GM21619 (cell line): Measurements from ENCODE around the gene CACNA1B.
"Not testable (repeated sequence)": the region's sequence is repeated elsewhere in the genome, so short reads cannot be mapped to it uniquely, and the experiment has no call there.

Experiments used
- ATAC-seq: cut with Tn5 transposase; IDR thresholded peaks from one replicate; pipeline ENCODE4 v1.9.1; 2021; ENCODE audit not compliant: unreplicated experiment

CACNA1B gene

DNA sequence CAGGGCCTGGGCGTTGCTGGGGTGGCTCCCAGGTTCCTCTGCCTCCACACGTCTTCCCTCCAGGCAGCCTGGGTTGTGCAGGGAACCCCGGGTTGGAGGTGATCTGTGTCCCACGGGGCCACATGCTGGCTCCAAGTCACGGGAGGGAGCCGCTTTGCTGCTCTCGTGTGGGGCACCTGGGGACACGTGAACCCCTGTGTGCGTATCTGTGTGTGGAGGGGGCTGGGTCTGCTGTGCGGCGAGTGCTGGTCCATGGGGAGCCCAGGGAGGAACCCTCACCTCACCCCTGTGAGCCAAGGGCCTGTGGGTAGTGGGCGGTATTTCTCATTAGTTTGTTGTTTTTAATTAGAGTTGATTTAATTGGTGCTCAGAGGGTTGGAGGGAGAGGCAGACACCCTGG, 7.5 kb downstream of the CACNA1B start:
- not testable (repeated sequence) for ATAC-seq

DNA sequence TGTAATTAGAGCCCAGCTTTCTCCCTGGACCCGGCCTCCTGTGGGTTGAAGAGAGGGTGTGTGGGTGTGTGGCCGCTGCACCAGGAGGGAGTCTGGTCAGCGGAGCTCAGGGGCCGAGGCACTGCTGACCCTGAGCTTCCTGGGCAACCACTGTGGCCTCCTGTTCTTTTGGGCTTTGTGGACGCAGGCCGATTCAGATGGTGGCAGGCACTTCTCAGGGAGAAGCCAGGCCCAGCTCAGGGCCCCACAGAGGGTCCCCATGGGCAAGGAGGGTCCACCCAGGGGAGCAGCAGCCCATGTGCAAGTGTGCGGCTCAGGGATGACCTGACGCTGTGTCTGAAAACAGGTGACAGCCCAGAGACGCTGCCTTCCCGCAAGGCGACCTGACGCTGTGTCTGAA, 11.0 kb downstream of the CACNA1B start:
- ATAC-seq: not testable (repeated sequence)

DNA sequence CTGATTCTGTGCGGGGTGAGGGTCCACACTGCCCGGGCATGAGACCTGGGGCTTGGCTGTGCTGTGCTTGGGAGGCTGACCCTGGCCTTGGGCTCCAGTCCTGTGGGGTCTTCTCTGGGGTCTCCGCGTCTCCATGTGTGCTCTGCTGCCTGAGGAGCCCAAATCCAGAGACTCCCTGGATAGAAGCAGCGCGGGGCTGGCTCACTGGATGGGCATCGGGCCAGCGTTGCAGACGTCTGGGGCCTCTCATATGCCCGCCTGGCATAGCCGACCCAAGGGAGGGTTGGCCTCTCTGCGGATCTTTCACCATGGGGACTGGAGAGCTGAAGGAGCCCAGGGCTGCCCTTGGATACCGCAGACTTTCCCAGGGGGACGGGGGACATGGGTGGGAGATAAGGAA, 12.4 kb downstream of the CACNA1B start:
- ATAC-seq: not testable (repeated sequence)

DNA sequence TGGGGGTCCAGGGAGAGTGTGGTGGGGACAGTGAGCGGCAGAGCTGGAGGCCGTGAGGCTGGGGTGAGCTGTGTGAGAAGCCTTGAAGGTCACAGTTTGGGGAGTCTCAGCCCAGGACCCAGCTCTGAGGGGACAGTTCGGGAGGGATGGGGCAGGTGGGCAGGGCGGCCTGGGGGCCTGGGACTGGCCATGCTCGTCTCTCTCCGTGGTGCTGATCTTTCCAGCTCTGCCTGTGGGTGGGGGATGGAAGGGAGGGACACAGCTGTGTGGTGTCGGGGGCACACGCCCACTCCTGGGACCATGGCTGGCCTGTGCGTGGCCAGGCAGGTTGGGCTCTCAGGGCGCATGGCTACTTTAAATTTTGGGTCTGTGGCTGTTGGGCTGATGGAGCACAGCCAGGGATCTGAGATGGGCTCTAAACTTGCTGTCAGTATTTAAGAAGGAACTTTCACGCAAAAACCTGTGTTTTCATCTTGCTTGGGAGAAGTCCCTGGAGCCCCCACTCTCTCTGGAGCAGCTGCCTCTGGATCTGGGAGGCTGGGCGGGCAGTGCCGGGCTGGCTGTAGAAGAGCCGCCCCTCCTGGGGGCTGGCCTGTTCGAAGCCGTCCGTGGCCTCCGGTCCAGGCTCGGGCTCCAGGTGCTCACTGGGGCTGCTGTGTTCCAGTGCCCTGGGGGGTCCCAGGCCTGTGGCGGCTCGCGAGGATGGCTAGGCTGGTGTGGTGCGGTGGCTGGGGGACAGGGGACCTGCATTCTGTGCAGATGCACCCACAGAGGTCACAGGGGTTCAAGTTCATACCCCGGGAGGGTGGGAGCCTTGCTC, 13.4 kb downstream of the CACNA1B start:
- ATAC-seq: not testable (repeated sequence)

DNA sequence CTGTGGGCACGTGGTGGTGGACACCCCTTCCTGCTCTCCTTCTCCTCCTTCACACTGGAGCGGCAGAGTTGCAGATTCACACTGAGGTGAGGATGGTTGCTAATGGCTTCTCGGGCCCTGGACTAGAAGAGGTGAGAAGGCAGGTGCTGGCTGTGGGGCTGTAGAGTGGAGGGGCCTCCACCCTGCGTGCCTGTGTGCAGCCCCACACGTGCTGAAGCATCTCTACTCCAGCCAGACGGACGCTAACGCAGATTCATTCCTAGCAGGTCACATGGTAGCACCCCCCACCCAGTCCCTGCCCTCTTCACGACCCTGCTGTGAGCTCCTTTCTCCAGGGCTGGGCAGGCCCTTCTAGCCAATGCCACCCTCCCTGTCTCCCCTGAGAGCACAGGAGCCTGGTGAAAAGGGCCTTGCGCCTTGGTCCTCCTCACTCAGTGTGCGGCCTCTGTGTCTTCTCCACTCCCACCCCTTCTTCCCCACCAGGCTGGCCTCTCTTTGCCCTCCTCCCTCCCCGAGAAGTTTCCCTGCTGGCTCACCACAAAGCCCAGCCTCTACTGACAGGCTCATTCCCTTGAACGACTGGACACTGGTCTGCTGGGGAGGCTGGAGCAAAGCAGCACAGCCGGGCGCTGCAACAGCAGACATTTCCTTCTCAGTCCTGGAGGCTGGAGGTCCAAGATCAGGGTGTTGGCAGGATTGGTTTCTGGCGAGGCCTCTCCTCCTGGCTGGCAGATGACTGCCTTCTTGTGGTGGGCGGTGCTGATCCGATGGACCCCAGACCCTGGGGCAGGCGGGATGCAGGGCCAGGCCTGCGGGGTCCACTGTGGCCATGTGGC, 14.2 kb downstream of the CACNA1B start:
- ATAC-seq: no peak

DNA sequence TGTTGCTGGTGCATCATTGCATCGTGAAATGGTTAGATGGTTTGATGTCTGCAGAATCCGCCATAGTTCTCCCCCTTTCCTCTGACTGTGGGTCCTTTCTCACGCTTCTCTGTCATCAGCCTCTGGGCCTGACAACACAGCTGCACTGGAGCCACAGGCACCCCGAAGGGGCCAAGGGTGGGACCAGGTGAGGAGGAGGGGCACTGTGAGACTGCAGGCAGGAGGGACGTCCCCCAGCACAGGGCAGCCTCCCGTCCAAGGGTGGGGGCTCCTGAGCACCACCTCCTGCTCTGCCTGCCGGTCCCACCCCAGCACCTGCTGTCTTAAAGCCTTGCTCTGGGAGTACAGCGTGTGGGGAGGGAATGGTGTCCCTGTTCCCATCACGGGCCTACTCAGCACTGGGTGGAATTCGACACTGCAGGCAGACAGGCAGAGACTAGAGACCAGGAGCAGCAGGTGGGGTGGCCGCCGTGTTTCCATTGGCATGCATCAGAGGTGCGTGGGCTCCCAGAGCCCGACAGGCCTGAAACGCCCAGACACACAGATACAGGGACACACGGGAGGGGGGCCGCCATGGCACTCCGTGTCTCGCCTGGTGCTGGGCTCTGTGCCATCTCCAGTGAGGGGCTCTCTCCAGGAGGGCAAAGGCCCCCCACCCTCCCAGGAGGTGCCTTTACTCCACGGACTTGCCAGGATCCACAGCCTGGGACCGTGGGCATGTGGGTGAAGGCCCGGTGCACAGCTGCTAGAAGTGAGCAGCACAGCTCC, 15.0 kb downstream of the CACNA1B start:
- ATAC-seq: no peak

DNA sequence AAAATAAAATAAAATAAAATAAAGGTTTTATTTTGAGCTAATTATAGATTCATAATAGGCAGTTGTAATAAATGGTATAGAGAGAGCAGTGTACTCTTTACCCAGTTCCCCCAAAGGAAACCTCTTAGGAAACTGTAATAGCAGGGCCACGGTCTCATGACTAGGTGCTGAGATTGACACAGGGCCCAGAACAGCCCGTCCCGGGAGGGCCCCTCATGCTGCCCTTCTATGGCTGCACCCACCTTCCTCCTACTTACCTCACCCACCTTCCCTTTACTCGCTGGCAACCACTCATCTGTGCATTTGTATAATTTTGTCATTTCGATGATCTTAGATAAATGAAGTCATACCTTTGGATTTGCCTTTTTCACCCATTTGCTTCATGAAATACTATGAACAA, 16.1 kb downstream of the CACNA1B start:
- ATAC-seq: no peak

DNA sequence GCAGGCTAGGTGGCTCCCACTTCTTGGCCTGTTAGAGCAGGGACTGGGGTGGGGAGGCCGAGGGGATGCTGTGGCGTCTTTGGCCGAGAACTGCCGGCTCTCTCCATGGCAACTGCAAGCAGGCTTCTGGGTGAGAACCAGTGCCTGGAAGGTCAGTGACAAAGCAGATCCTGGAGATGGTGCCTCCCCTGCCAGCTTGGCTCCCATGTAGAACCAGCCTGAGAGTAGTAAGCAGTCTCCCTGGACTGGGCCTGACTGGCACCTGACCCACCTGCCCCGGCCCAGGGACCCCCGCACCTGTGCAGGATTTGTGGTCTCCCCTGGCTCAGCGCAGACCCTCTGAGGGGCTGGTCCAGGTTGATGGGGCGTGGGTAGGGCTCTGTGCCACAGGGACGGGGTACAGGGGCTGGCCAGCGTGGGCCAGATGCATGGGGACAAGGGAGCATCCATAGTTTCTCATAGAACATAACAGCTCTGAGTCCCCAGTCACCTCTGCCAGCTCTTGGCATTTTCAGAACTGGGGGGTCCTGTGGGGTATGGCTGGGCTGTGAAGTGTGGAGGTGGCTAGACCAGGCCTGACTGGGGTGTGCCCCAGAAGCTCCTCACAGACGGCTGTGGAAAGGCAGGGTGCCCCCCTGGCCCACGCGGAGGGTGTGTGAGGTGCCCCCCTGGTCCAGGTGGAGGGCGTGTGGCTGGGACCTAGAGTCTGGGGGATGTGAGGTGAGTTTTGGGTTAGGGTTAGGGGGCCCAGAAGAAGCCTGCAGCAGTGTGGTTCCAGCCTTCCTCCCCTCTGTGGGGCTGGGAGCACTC, 22.2 kb downstream of the CACNA1B start:
- no peak for ATAC-seq

DNA sequence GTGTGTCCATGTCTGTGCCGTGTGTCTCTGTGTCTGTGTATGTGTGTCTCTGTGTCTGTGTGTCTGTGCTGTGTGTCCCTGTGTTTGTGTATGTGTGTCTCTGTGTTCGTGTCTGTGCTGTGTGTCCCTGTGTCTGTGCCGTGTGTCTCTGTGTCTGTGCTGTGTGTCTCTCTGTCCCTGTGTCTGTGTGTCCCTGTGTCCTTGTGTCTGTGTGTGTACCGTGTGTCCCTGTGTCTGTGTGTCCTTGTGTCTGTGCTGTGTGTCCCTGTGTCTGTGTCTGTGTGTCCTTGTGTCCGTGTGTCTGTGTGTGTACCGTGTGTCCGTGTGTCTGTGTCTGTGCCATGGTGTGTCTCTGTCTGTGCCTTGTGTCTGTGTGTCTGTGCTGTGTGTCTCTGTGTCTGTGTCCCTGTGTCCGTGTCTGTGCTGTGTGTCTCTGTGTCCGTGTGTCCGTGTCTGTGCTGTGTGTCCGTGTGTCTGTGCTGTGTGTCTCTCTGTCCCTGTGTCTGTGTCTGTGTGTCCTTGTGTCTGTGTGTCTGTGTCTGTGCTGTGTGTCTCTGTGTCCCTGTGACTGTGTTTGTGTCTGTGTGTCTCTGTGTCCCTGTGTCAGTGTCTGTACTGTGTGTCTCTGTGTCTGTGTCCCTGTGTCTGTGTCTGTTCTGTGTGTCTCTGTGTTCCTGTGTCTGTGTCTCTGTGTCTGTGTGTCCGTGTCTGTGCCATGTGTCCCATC, 23.2 kb downstream of the CACNA1B start:
- ATAC-seq: no peak

DNA sequence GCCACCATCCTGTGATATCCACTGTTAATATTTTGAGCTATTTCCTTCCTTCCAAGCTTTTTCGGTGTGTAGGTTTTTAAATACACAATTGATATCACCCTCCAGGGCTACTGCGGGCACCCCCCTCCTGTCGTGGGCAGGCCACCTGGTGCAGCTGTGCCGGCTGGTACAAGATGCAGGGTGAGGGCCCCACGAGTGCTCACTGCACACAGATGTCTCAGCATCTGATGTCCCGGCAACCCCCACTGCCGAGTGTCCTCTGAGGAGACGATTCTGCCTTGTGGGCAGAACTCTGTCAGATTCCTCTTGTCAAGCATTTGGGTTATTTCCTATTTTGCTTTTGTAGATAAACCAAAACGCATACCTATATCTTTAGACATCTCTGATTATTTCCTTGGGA, 25.1 kb downstream of the CACNA1B start:
- no peak for ATAC-seq

DNA sequence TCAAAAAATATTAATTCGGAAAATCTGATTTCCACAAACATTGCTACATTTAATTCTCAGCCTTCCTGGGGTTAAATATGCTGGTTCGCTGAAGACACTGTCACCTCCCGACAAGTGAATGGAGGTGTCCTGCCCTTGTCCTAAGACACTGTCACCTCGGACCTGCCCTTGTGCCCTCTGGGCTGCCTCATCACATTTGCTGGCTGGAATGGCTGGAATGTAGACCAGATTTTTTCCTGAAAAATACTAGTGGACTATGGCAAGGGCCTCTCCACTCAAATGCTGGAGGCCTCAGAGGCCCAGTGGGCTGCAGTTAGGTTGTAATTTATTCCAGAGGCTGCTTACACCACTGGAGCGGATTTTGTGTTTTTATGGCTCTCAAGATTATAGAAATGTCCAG, 28.2 kb downstream of the CACNA1B start:
- ATAC-seq: no peak

DNA sequence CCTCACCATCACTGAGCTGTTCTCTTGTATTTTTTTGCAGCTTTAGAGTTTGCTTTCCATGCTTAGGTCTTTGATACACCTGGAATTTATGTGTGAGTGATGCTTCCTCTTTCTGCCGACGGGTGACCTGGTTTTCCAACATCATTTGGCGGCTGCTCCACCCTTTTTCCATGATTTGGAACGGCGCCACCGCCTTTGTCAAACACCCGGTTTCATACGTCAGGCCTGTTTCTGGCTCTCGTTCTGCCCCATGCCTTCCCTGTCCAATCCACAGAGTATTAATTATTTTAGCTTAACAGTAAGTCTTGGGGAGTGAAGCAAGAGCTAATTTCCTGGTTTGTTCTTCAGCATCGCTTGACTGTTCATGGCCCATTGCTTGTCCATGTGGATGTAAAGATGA, 30.2 kb downstream of the CACNA1B start:
- ATAC-seq: no peak

DNA sequence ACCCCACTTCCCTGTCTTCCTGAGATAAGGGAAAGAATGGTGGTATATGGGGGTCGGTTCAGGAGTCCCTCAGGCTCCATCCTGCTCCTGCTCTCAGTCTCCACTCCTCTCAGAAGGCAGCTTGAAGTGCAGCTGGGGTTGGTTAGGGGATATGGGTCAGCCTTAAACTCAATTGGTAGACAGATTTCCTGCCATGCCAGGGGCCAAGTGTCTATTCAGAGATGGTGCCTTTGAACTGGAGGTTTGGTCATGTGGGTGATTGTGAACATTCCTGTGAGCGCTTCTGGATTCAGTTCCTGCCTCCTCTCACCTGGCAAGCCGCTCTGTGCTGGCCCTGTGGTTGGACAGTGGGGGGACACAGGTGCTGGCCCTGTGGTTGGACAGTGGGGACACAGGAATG, 35.1 kb downstream of the CACNA1B start:
- ATAC-seq: no peak

DNA sequence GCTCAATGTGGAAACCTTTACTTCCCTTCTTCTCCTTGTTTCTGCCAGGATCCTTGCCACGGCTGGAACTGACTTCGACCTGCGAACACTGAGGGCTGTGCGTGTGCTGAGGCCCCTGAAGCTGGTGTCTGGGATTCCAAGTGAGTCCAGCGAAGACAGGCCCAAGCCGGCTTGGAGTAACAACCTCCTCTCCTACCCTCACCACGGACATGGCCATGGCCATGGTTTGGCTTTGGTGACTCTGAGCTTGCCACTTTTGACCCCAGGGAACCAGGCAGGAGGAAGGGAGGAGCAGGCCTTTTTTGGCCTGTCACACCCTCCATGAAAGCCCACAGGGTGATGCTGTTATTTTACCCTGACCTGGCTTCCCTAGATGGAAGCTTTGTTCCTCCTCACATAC, 35.5 kb downstream of the CACNA1B start:
- no peak for ATAC-seq

DNA sequence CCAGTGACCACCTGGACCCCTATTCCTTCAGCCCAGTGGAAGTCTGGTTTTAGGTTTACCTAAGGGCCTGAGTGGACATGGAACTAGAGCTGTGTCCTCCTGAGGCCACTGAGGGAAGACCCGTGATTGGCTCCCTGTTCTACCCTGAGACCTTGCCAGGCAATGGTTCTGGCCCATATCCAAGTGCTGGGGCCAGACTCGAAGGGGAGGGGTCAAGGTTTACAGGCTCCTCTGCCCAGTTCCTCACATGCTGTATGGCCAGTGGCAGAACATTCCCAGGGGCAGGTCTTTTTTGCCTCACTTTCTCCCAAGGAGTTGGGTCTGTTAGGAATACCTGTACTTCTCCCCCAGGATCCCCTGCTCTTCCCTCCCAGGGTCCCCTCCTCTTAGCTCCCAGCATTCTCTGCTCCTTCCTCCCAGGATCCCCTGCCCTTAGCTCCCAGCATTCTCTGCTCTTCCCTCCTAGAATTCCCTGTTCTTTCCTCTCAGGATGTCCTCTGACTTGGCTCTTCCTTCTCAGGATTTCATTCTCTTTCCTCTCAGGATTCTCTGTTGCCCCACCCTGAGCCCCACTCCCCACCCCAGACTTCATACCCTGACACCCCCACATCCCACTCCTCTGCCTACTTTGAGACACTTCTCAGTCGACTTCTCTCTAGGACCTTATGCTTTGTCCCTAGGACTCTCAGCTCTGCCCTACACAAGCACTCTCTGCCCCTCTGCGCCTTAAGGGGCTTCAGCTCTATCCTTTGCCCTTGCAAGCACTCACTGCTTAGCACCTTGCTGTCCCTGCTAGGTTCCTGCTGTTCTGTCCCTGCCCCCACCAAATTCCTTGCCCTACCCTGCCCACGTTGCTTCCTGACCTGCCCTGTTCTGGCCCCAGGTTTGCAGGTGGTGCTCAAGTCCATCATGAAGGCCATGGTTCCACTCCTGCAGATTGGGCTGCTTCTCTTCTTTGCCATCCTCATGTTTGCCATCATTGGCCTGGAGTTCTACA, 36.5 kb downstream of the CACNA1B start:
- no peak for ATAC-seq

DNA sequence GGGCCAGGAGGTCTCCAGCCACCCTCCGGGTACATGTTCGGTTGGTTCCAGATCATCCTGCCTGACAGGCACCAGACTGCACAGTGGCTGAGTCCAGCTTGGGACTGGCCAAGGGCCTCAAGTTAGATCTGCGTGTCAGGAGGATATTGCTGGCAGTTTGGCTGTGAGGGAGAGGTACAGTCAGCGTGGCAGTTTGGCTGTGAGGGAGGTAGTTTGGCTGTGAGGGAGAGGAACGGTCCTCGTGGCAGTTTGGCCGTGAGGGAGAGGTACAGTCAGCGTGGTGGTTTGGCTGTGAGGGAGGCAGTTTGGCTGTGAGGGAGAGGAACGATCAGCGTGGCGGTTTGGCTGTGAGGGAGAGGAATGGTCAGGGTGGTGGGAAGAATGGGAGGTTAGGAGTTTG, 39.0 kb downstream of the CACNA1B start:
- ATAC-seq: no peak

DNA sequence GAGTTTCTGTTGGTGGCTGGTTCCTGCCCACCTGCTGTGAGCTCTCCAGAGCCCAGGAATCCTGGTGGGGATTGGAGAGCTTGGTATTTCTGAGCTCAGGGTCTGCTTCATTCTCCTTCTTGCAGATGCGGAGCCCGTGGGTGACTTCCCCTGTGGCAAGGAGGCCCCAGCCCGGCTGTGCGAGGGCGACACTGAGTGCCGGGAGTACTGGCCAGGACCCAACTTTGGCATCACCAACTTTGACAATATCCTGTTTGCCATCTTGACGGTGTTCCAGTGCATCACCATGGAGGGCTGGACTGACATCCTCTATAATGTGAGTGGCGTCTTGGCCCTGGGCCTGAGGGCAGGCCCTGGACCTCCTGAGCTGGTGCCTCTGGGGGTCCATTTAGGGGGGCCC, 39.5 kb downstream of the CACNA1B start:
- ATAC-seq: no peak

DNA sequence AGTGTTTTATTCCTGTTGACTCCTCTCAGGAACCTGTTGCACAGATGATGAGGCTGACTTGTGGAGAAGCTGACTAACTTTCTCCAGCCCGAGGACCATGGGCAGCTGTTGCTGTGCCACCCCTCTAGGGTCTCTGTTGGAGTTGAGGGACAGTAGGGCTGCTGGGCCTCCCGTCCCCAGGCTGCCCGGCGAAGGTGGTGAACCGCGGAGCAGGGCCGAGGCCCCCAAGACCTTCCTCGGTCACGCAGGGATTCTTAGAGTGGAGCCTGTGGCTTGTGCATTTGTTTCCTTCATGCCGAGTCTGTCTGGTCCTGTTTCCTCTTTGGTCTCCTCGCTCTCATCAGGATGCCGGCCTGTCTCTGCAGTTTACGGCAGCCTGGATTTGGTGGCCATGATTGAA, 40.2 kb downstream of the CACNA1B start:
- no peak for ATAC-seq
